SK-N-SH (cell line): Measurements from ENCODE around the gene SRRT. TPM values are rescaled to one million over a fixed set of nuclear protein-coding genes. Genes with fewer than 3 reads are reported as not detected.

Experiments used
- CTCF ChIA-PET: fragments of 300-600, 350-600 bp; formaldehyde crosslinking; extraction: SDS; loops from one replicate; lab custom pipeline; 2021; lab: Yijun Ruan, JAX
- POLR2A ChIA-PET: fragments of 350-600 bp; sonication (Branson Sonifier 250); formaldehyde crosslinking; extraction: SDS; loops from one replicate; lab custom pipeline; 2020; ENCODE audit warnings: antibody characterized with exemption, inconsistent platforms; lab: Yijun Ruan, JAX
- DNase-seq: peaks from one replicate; pipeline ENCODE4 v3.0.0; 2012
- H2AFZ ChIP-seq: fragments of 200-600 bp; sonication (generic); 2 replicates; pipeline ENCODE4 v1.8.1; 2016; ENCODE audit warnings: antibody characterized with exemption, mild to moderate bottlenecking, low read depth
- H3F3A ChIP-seq: fragments of 200-600 bp; sonication (generic); replicated peaks from 2 replicates; pipeline ENCODE3; 2016; ENCODE audit warnings: antibody characterized with exemption, mild to moderate bottlenecking; ENCODE audit not compliant: insufficient read depth
- H3K27ac ChIP-seq, 2 experiments: fragments of 200-500 bp in 1 of 2; fragments of 200-600 bp in 1 of 2; sonication (Bioruptor generic) in 1 of 2; sonication (generic), shearing (Covaris generic) in 1 of 2; 2 replicates each; pipeline versions ENCODE4 v1.5.1 to v1.6.1; 2014 to 2016; ENCODE audit warnings: low read depth in 2 of 2, inconsistent platforms in 1 of 2, low read length in 1 of 2, mild to moderate bottlenecking in 1 of 2, mixed read lengths in 1 of 2
- H3K27me3 ChIP-seq: fragments of 200-600 bp; sonication (generic), shearing (Covaris generic); 2 replicates; pipeline ENCODE4 v1.6.1; 2016; ENCODE audit warnings: mixed run types; ENCODE audit not compliant: insufficient read depth
- H3K36me3 ChIP-seq, 2 experiments: fragments of 200-500 bp in 1 of 2; fragments of 200-600 bp in 1 of 2; sonication (Bioruptor generic) in 1 of 2; sonication (generic) in 1 of 2; replicated peaks in 1 of 2; 2 replicates each; pipeline versions ENCODE3 to v1.5.1; 2014 to 2016; ENCODE audit warnings: low read length in 1 of 2, mild to moderate bottlenecking in 1 of 2; ENCODE audit not compliant: insufficient read depth in 2 of 2, control insufficient read depth in 1 of 2
- H3K4me1 ChIP-seq, 2 experiments: fragments of 200-500 bp in 1 of 2; fragments of 200-600 bp in 1 of 2; sonication (Bioruptor generic) in 1 of 2; sonication (generic), shearing (Covaris generic) in 1 of 2; 2 replicates each; pipeline versions ENCODE4 v1.5.1 to v1.6.1; 2014 to 2016; ENCODE audit warnings: low read depth in 1 of 2, low read length in 1 of 2, mixed run types in 1 of 2; ENCODE audit not compliant: insufficient read depth in 2 of 2, control insufficient read depth in 1 of 2
- H3K4me2 ChIP-seq: fragments of 200-600 bp; sonication (generic), shearing (Covaris generic); 2 replicates; pipeline ENCODE4 v1.6.1; 2017; ENCODE audit warnings: mixed run types
- H3K4me3 ChIP-seq, 2 experiments: fragments of 200-500 bp in 1 of 2; fragments of 200-600 bp in 1 of 2; sonication (Bioruptor generic) in 1 of 2; sonication (generic), shearing (Covaris generic) in 1 of 2; 2 replicates each; pipeline versions ENCODE4 v1.5.1 to v1.8.1; 2014 to 2016; ENCODE audit warnings: low read depth in 2 of 2, inconsistent platforms in 1 of 2, low read length in 1 of 2, mild to moderate bottlenecking in 1 of 2, mixed read lengths in 1 of 2, moderate library complexity in 1 of 2
- H3K79me2 ChIP-seq: fragments of 200-600 bp; sonication (generic); 2 replicates; pipeline ENCODE4 v1.8.1; 2017; ENCODE audit warnings: mild to moderate bottlenecking; ENCODE audit not compliant: insufficient read depth
- H3K9ac ChIP-seq: fragments of 200-600 bp; sonication (generic); 2 replicates; pipeline ENCODE4 v1.6.1; 2017; ENCODE audit warnings: mixed run types
- H3K9me2 ChIP-seq: fragments of 200-600 bp; sonication (generic); 2 replicates; pipeline ENCODE4 v1.6.1; 2017; ENCODE audit warnings: mixed run types
- H3K9me3 ChIP-seq: fragments of 200-600 bp; sonication (generic); 2 replicates; pipeline ENCODE4 v1.6.1; 2017; ENCODE audit warnings: mixed run types, mild to moderate bottlenecking, moderate library complexity
- H4K20me1 ChIP-seq: fragments of 200-600 bp; sonication (generic); 2 replicates; pipeline ENCODE4 v1.6.1; 2017; ENCODE audit warnings: mild to moderate bottlenecking, mixed run types; ENCODE audit not compliant: insufficient read depth
- CHD2 ChIP-seq: fragments of 150-350 bp; IDR thresholded peaks from 2 replicates; pipeline ENCODE4 v1.6.1; 2018; ENCODE audit warnings: low read length; ENCODE audit not compliant: partially characterized antibody
- EP300 ChIP-seq, 2 experiments: IDR thresholded peaks; 2 replicates each; pipeline versions ENCODE4 v1.4.0 to v1.6.1; 2012; ENCODE audit warnings: borderline replicate concordance in 1 of 2, low read depth in 1 of 2, low read length in 1 of 2
- GATA2 ChIP-seq: sonication (generic); formaldehyde crosslinking; IDR thresholded peaks from 2 replicates; pipeline ENCODE4 v1.5.0; 2020; ENCODE audit warnings: mild to moderate bottlenecking, missing genetic modification reagents
- MEF2A ChIP-seq: IDR thresholded peaks from 2 replicates; pipeline ENCODE4 v1.4.0; 2012; ENCODE audit warnings: low read depth, borderline replicate concordance
- MXI1 ChIP-seq: IDR thresholded peaks from 2 replicates; pipeline ENCODE4 v1.6.1; 2012; ENCODE audit warnings: mild to moderate bottlenecking, low read depth, low read length, improper control_type of control experiment
- NFIC ChIP-seq: IDR thresholded peaks from 2 replicates; pipeline ENCODE4 v1.4.0; 2012; ENCODE audit warnings: borderline replicate concordance
- NRF1 ChIP-seq: IDR thresholded peaks from 2 replicates; pipeline ENCODE4 v1.6.1; 2012; ENCODE audit warnings: low read depth, mild to moderate bottlenecking, low read length
- RCOR1 ChIP-seq: fragments of 150-350 bp; IDR thresholded peaks from 2 replicates; pipeline ENCODE4 v1.6.1; 2017; ENCODE audit warnings: antibody characterized with exemption, low read length
- RFX5 ChIP-seq: IDR thresholded peaks from 2 replicates; pipeline ENCODE4 v1.6.1; 2012; ENCODE audit warnings: mild to moderate bottlenecking, improper control_type of control experiment, low read length
- RXRA ChIP-seq: IDR thresholded peaks from 2 replicates; pipeline ENCODE4 v1.4.0; 2012; ENCODE audit warnings: low read depth, mild to moderate bottlenecking, borderline replicate concordance
- SMC3 ChIP-seq: IDR thresholded peaks from 2 replicates; pipeline ENCODE4 v1.6.1; 2012; ENCODE audit warnings: low read depth, low read length, improper control_type of control experiment
- TCF12 ChIP-seq: IDR thresholded peaks from 2 replicates; pipeline ENCODE4 v1.4.0; 2012
- TEAD4 ChIP-seq: IDR thresholded peaks from 2 replicates; pipeline ENCODE4 v1.4.0; 2012; ENCODE audit warnings: mild to moderate bottlenecking, borderline replicate concordance; ENCODE audit not compliant: insufficient read depth
- WGBS: methylation state at CpG from one replicate; pipeline ENCODE4 v1.1.6; 2017; ENCODE audit warnings: low lambda C conversion rate; 5-methylcytosine and 5-hydroxymethylcytosine counted together
- polyA plus RNA-seq, 3 experiments: library from polyadenylated mRNA; depleted of rRNA; stranded (reverse); fragments of >200 nt; gene quantifications; 2 replicates each; pipeline ENCODE4 v1.2.3, GENCODE V29; 2012
- TF ChIP-seq, protein P1 (sequence below): IDR thresholded peaks from 2 replicates; pipeline ENCODE4 v1.4.0; 2012; ENCODE audit warnings: low read depth, borderline replicate concordance
- TF ChIP-seq, protein P2 (sequence below): IDR thresholded peaks from 2 replicates; pipeline ENCODE4; 2012
- TF ChIP-seq, protein P3 (sequence below): fragments of 200-600 bp; sonication (generic); IDR thresholded peaks from 2 replicates; pipeline ENCODE4 v1.6.1; 2017; ENCODE audit warnings: antibody characterized with exemption, mild to moderate bottlenecking, moderate library complexity
- TF ChIP-seq, protein P4 (sequence below): IDR thresholded peaks from 2 replicates; pipeline ENCODE4 v1.6.1; 2012; ENCODE audit warnings: mild to moderate bottlenecking, low read depth, low read length, moderate library complexity
- TF ChIP-seq, protein P5 (sequence below): fragments of 150-350 bp; IDR thresholded peaks from 2 replicates; pipeline ENCODE4 v1.6.1; 2017; ENCODE audit warnings: antibody characterized with exemption, low read length, low read depth, borderline replicate concordance
- TF ChIP-seq, protein P6 (sequence below): IDR thresholded peaks from 2 replicates; pipeline ENCODE4 v1.4.0; 2012; ENCODE audit warnings: low read depth, borderline replicate concordance
- TF ChIP-seq, protein P7 (sequence below): fragments of 150-350 bp; IDR thresholded peaks from 2 replicates; pipeline ENCODE4 v1.6.1; 2016; ENCODE audit warnings: mild to moderate bottlenecking, low read depth, low read length

SRRT gene
- polyA plus RNA-seq, 1 of the 3 experiments (the other 2 are of a cell fraction) = 92.7 TPM

DNA sequence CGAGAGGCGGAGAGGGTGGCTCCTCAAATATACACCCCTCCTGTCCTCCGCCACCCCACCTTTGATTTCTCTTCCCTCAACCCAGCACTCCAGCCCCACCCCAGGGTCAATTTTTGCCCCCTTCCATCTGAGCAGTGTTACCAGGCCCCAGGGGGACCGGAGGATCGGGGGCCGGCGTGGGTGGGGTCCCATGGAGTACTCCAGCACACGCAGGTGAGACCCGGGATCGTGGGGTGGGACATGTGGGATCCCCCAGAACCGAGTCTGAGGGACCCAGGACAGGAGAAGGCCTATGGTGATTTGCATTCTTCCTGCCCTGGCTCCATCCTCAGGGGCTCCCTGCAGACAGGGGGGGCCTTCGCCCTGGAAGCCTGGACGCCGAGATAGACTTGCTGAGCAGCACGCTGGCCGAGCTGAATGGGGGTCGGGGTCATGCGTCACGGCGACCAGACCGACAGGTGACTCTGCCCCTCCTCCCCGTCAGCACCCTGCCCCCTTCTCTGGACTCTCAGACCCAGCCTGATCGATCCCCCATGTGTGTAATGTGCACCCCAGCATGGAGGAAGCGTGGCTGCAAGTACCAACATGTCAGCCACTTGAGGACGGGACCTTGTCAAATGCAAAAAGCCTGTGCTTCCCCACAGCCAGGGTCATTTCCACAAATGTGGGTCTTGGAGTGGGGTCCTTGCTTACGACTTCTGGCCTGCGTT is 7.0 kb upstream of the SRRT start:
- Histone ChIP-seq H4K20me1 (no peaks in the 10 kb centered on the region), H3K27me3 (no peaks in the 10 kb centered on the region), H3K79me2 (no peaks in the 10 kb centered on the region), H3K9me2 (no peaks in the 10 kb centered on the region), H3K4me2 (peak overlapping the region; percentile 25; the same call in 1 of the 2 replicates), H3K9ac (peak overlapping the region; percentile 31; the same call in 1 of the 2 replicates), H3K9me3 (no peaks in the 10 kb centered on the region), H3K4me3 (no peak overlapping the region), H3K4me1 (peaks cover 2 to 19% of the 10 kb centered on the region in 2 experiments; a peak in 3 of 4 replicates), H2AFZ (no peak overlapping the region), H3K36me3 (peaks cover 3 to 10% of the 10 kb centered on the region in 2 experiments), H3F3A (peaks cover 27% of the 10 kb centered on the region), H3K27ac (peak overlapping the region in 1 of 2 experiments; percentile 43; a peak in 1 of 4 replicates)
- CTCF ChIA-PET = no interaction called here
- POLR2A ChIA-PET = no interaction called here
- peak; percentile 46 for DNase-seq
- 93% methylated on average over 24 of the region's 27 CpGs for WGBS
- no peak for TF ChIP-seq SMC3
- TF ChIP-seq RFX5 = no peak
- no peak for TF ChIP-seq RCOR1
- TF ChIP-seq, protein P1, sequence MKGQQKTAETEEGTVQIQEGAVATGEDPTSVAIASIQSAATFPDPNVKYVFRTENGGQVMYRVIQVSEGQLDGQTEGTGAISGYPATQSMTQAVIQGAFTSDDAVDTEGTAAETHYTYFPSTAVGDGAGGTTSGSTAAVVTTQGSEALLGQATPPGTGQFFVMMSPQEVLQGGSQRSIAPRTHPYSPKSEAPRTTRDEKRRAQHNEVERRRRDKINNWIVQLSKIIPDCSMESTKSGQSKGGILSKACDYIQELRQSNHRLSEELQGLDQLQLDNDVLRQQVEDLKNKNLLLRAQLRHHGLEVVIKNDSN = no peak
- TF ChIP-seq MXI1 = no peak
- no peak for TF ChIP-seq TCF12
- TF ChIP-seq, protein P2, sequence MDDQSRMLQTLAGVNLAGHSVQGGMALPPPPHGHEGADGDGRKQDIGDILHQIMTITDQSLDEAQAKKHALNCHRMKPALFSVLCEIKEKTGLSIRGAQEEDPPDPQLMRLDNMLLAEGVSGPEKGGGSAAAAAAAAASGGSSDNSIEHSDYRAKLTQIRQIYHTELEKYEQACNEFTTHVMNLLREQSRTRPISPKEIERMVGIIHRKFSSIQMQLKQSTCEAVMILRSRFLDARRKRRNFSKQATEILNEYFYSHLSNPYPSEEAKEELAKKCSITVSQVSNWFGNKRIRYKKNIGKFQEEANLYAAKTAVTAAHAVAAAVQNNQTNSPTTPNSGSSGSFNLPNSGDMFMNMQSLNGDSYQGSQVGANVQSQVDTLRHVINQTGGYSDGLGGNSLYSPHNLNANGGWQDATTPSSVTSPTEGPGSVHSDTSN = no peak
- no peak for TF ChIP-seq NFIC
- TF ChIP-seq, protein P3, sequence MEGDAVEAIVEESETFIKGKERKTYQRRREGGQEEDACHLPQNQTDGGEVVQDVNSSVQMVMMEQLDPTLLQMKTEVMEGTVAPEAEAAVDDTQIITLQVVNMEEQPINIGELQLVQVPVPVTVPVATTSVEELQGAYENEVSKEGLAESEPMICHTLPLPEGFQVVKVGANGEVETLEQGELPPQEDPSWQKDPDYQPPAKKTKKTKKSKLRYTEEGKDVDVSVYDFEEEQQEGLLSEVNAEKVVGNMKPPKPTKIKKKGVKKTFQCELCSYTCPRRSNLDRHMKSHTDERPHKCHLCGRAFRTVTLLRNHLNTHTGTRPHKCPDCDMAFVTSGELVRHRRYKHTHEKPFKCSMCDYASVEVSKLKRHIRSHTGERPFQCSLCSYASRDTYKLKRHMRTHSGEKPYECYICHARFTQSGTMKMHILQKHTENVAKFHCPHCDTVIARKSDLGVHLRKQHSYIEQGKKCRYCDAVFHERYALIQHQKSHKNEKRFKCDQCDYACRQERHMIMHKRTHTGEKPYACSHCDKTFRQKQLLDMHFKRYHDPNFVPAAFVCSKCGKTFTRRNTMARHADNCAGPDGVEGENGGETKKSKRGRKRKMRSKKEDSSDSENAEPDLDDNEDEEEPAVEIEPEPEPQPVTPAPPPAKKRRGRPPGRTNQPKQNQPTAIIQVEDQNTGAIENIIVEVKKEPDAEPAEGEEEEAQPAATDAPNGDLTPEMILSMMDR = no peak
- no peak for TF ChIP-seq RXRA
- no peak for TF ChIP-seq MEF2A
- no peak for TF ChIP-seq GATA2
- TF ChIP-seq, protein P4, sequence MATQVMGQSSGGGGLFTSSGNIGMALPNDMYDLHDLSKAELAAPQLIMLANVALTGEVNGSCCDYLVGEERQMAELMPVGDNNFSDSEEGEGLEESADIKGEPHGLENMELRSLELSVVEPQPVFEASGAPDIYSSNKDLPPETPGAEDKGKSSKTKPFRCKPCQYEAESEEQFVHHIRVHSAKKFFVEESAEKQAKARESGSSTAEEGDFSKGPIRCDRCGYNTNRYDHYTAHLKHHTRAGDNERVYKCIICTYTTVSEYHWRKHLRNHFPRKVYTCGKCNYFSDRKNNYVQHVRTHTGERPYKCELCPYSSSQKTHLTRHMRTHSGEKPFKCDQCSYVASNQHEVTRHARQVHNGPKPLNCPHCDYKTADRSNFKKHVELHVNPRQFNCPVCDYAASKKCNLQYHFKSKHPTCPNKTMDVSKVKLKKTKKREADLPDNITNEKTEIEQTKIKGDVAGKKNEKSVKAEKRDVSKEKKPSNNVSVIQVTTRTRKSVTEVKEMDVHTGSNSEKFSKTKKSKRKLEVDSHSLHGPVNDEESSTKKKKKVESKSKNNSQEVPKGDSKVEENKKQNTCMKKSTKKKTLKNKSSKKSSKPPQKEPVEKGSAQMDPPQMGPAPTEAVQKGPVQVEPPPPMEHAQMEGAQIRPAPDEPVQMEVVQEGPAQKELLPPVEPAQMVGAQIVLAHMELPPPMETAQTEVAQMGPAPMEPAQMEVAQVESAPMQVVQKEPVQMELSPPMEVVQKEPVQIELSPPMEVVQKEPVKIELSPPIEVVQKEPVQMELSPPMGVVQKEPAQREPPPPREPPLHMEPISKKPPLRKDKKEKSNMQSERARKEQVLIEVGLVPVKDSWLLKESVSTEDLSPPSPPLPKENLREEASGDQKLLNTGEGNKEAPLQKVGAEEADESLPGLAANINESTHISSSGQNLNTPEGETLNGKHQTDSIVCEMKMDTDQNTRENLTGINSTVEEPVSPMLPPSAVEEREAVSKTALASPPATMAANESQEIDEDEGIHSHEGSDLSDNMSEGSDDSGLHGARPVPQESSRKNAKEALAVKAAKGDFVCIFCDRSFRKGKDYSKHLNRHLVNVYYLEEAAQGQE = no peak
- no peak for TF ChIP-seq EP300 (IDR thresholded peaks at IDR 0.05; ENCODE audit: borderline replicate concordance in 1 of 2, low read depth in 1 of 2, low read length in 1 of 2)
- TF ChIP-seq, protein P5, sequence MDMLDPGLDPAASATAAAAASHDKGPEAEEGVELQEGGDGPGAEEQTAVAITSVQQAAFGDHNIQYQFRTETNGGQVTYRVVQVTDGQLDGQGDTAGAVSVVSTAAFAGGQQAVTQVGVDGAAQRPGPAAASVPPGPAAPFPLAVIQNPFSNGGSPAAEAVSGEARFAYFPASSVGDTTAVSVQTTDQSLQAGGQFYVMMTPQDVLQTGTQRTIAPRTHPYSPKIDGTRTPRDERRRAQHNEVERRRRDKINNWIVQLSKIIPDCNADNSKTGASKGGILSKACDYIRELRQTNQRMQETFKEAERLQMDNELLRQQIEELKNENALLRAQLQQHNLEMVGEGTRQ = no peak
- TF ChIP-seq, protein P6, sequence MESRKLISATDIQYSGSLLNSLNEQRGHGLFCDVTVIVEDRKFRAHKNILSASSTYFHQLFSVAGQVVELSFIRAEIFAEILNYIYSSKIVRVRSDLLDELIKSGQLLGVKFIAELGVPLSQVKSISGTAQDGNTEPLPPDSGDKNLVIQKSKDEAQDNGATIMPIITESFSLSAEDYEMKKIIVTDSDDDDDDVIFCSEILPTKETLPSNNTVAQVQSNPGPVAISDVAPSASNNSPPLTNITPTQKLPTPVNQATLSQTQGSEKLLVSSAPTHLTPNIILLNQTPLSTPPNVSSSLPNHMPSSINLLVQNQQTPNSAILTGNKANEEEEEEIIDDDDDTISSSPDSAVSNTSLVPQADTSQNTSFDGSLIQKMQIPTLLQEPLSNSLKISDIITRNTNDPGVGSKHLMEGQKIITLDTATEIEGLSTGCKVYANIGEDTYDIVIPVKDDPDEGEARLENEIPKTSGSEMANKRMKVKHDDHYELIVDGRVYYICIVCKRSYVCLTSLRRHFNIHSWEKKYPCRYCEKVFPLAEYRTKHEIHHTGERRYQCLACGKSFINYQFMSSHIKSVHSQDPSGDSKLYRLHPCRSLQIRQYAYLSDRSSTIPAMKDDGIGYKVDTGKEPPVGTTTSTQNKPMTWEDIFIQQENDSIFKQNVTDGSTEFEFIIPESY = no peak
- no peak for TF ChIP-seq TEAD4
- no peak for TF ChIP-seq NRF1
- TF ChIP-seq, protein P7, sequence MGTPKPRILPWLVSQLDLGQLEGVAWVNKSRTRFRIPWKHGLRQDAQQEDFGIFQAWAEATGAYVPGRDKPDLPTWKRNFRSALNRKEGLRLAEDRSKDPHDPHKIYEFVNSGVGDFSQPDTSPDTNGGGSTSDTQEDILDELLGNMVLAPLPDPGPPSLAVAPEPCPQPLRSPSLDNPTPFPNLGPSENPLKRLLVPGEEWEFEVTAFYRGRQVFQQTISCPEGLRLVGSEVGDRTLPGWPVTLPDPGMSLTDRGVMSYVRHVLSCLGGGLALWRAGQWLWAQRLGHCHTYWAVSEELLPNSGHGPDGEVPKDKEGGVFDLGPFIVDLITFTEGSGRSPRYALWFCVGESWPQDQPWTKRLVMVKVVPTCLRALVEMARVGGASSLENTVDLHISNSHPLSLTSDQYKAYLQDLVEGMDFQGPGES = no peak
- TF ChIP-seq CHD2 = no peak
